Liver (tissue), 9 donors: Measurements from ENCODE around the gene SEC31B. TPM values are rescaled to one million over a fixed set of nuclear protein-coding genes. Genes with fewer than 3 reads are reported as not detected.

ENCODE experiments used
- DNase-seq: peaks from one replicate; pipeline ENCODE4 v3.0.0-alpha.2; 2017; ENCODE audit warnings: low spot score
- H3K27ac ChIP-seq, 2 donors: one replicate each; pipeline ENCODE4 v1.7.0; 2013; ENCODE audit warnings: inconsistent platforms in 2 of 2, low read length in 2 of 2, control low read depth in 1 of 2, low read depth in 1 of 2, mild to moderate bottlenecking in 1 of 2
- H3K27me3 ChIP-seq, 4 donors: one replicate each; pipeline versions ENCODE4 v1.6.1 to v1.7.0; 2013; ENCODE audit warnings: low read length in 3 of 4, inconsistent platforms in 1 of 4, mild to moderate bottlenecking in 1 of 4, moderate library complexity in 1 of 4; ENCODE audit not compliant: control insufficient read depth in 4 of 4, insufficient read depth in 4 of 4
- H3K36me3 ChIP-seq, 4 donors: one replicate each; pipeline versions ENCODE4 v1.6.1 to v1.7.0; 2013; ENCODE audit warnings: low read length in 3 of 4, mild to moderate bottlenecking in 3 of 4, low read depth in 1 of 4, moderate library complexity in 1 of 4; ENCODE audit not compliant: control insufficient read depth in 4 of 4, insufficient read depth in 3 of 4
- H3K4me1 ChIP-seq, 4 donors: one replicate each; pipeline versions ENCODE4 v1.6.1 to v1.7.0; 2013; ENCODE audit warnings: low read length in 3 of 4, mild to moderate bottlenecking in 3 of 4, moderate library complexity in 1 of 4; ENCODE audit not compliant: control insufficient read depth in 4 of 4, insufficient read depth in 4 of 4
- H3K4me3 ChIP-seq, 3 donors: one replicate each; pipeline versions ENCODE4 v1.6.1 to v1.7.0; 2013; ENCODE audit warnings: low read length in 3 of 3, control low read depth in 1 of 3, low read depth in 1 of 3, mild to moderate bottlenecking in 1 of 3
- H3K9ac ChIP-seq, 2 donors: one replicate each; pipeline ENCODE4 v1.7.0; 2013; ENCODE audit warnings: low read length in 2 of 2, mild to moderate bottlenecking in 2 of 2, moderate library complexity in 2 of 2, control low read depth in 1 of 2, low read depth in 1 of 2
- H3K9me3 ChIP-seq, 4 donors: one replicate each; pipeline versions ENCODE4 v1.6.1 to v1.7.0; 2013; ENCODE audit warnings: low read length in 3 of 4; ENCODE audit not compliant: control insufficient read depth in 4 of 4
- ATF3 ChIP-seq: IDR thresholded peaks from 2 replicates; pipeline ENCODE4 v1.6.1; 2016; ENCODE audit warnings: antibody characterized with exemption
- CTCF ChIP-seq: fragments of 150-350 bp; IDR thresholded peaks from 2 replicates; pipeline ENCODE4 v1.5.1; 2017; ENCODE audit warnings: improper control_type of control experiment, low read depth, low read length; ENCODE audit not compliant: missing input control
- EGR1 ChIP-seq, 2 donors: IDR thresholded peaks; 2 replicates each; pipeline ENCODE4 v1.6.1; 2016 to 2018; ENCODE audit warnings: antibody characterized with exemption in 2 of 2, low read depth in 2 of 2
- FOXA2 ChIP-seq: IDR thresholded peaks from 2 replicates; pipeline ENCODE4 v1.6.1; 2016; ENCODE audit warnings: antibody characterized with exemption
- HNF4A ChIP-seq, 2 donors: conservative IDR thresholded peaks; 2 replicates each; pipeline ENCODE4 v1.6.1; 2016; ENCODE audit warnings: antibody characterized with exemption in 2 of 2, mild to moderate bottlenecking in 2 of 2
- HNF4G ChIP-seq: IDR thresholded peaks from 2 replicates; pipeline ENCODE4 v1.6.1; 2016; ENCODE audit warnings: antibody characterized with exemption
- JUND ChIP-seq, 2 donors: IDR thresholded peaks; 2 replicates each; pipeline ENCODE4 v1.6.1; 2016; ENCODE audit warnings: antibody characterized with exemption in 2 of 2
- MAX ChIP-seq: IDR thresholded peaks from 2 replicates; pipeline ENCODE4 v1.6.1; 2016; ENCODE audit warnings: antibody characterized with exemption
- NR2F2 ChIP-seq: IDR thresholded peaks from 2 replicates; pipeline ENCODE4 v1.6.1; 2016; ENCODE audit warnings: antibody characterized with exemption
- RAD21 ChIP-seq, 2 donors: IDR thresholded peaks; 2 replicates each; pipeline ENCODE4 v1.6.1; 2016; ENCODE audit warnings: antibody characterized with exemption in 2 of 2, mild to moderate bottlenecking in 2 of 2
- RXRA ChIP-seq, 2 donors: IDR thresholded peaks; 2 replicates each; pipeline ENCODE4 v1.6.1; 2017 to 2018; ENCODE audit warnings: antibody characterized with exemption in 2 of 2, mild to moderate bottlenecking in 1 of 2
- SP1 ChIP-seq: IDR thresholded peaks from 2 replicates; pipeline ENCODE4 v1.6.1; 2018; ENCODE audit warnings: antibody characterized with exemption, mild to moderate bottlenecking
- TAF1 ChIP-seq: conservative IDR thresholded peaks from 2 replicates; pipeline ENCODE4 v1.6.1; 2016; ENCODE audit warnings: antibody characterized with exemption, mild to moderate bottlenecking
- YY1 ChIP-seq: IDR thresholded peaks from 2 replicates; pipeline ENCODE4 v1.6.1; 2016; ENCODE audit warnings: antibody characterized with exemption, mild to moderate bottlenecking
- ZBTB33 ChIP-seq: IDR thresholded peaks from 2 replicates; pipeline ENCODE4 v1.6.1; 2016; ENCODE audit warnings: antibody characterized with exemption
- WGBS: extraction: QIAGEN DNeasy Blood & Tissue Kit; methylation state at CpG from one replicate; pipeline ENCODE4 v1.1.7; 2013; 5-methylcytosine and 5-hydroxymethylcytosine counted together
- polyA plus RNA-seq, 2 donors: library from polyadenylated mRNA; stranded (reverse) in 1 of 2; unstranded in 1 of 2; fragments of 200-250 nt in 1 of 2; fragments of >200 nt in 1 of 2; fragmentation: Nextera tagmentation in 1 of 2; extraction: Ambion mirVana in 1 of 2; gene quantifications; one replicate each; pipeline versions ENCODE4 v1.2.1 to v1.2.3, GENCODE V29; 2013 to 2015
- total RNA-seq, 2 donors: library from RNA; depleted of rRNA; stranded (reverse); fragments of >200 nt; gene quantifications; one replicate each; pipeline ENCODE4 v1.2.3, GENCODE V29; 2014
- donor health status: healthy.
- donor health status: healthy.
- donor health status: healthy.
- donor health status: healthy.
- donor health status: healthy.

SEC31B gene
- total and polyA plus RNA-seq, 4 donors: 1.3 to 6.6 (median 3.8) TPM

GRCh38 chr10:100482181-100482833 is 37.4 kb downstream of the SEC31B start:
- Histone ChIP-seq H3K9ac (no peak overlapping the region), H3K27ac (no peak overlapping the region), H3K36me3 (peaks cover 0 to 8% (median 4%) of the 10 kb centered on the region in 4 donors), H3K9me3 (no peaks in the 10 kb centered on the region), H3K27me3 (peaks cover 0 to 2% (median 0%) of the 10 kb centered on the region in 4 donors), H3K4me1 (peaks cover 3 to 20% (median 13%) of the 10 kb centered on the region in 4 donors), H3K4me3 (peak overlapping the region; percentile 48 to 65 (median 52))
- under 1% methylated on average over 59 of the region's 59 CpGs for WGBS
- no peak for TF ChIP-seq RXRA (IDR thresholded peaks at IDR 0.05)
- no peak for TF ChIP-seq NR2F2
- TF ChIP-seq CTCF: peak; percentile 67
- TF ChIP-seq ATF3: no peak
- TF ChIP-seq RAD21 (IDR thresholded peaks at IDR 0.05): peak; percentile 43 to 64
- TF ChIP-seq HNF4G: no peak
- no peak for TF ChIP-seq HNF4A (conservative IDR thresholded peaks at IDR 0.05)
- no peak for TF ChIP-seq FOXA2
- peak; percentile 69 for DNase-seq

GRCh38 chr10:100481462-100482081 is 38.1 kb downstream of the SEC31B start:
- peaks cover 0 to 2% (median 0%) of the 10 kb centered on the region in 4 donors for H3K27me3 ChIP-seq
- H3K9me3 ChIP-seq: no peaks in the 10 kb centered on the region
- TF ChIP-seq ZBTB33 (no peak), JUND (IDR thresholded peaks at IDR 0.05) (no peak), EGR1 (IDR thresholded peaks at IDR 0.05; ENCODE audit: low read depth in 2 of 2) (no peak), NR2F2 (no peak), RAD21 (IDR thresholded peaks at IDR 0.05) (no peak), SP1 (peak; percentile 68), CTCF (no peak), HNF4A (conservative IDR thresholded peaks at IDR 0.05) (peak in 1 of 2 donors; percentile 23), TAF1 (no peak), HNF4G (no peak), YY1 (peak; percentile 36), MAX (peak; percentile 46)
- WGBS: 2% methylated on average over 19 of the region's 19 CpGs
- H3K36me3 ChIP-seq: peaks cover 0 to 5% (median 1%) of the 10 kb centered on the region in 4 donors
- no peak overlapping the region for H3K27ac ChIP-seq
- H3K9ac ChIP-seq: no peak overlapping the region
- H3K4me3 ChIP-seq: peak overlapping the region in 2 of 3 donors; percentile 48 to 65
- H3K4me1 ChIP-seq: peaks cover 3 to 20% (median 13%) of the 10 kb centered on the region in 4 donors
- peak; percentile 88 for DNase-seq
